BLaER1 treated with 17β-estradiol and CSF1 and Interleukin-3, amounts not matched to agents 10 nM and 100 nM (cell line): ENCODE measurements around the gene HHLA2.
"Not testable (repeated sequence)": the region's sequence is repeated elsewhere in the genome, so short reads cannot be mapped to it uniquely, and the experiment has no call there.

Source experiments
- H3K27ac ChIP-seq, 11 experiments: shearing (Covaris generic); formaldehyde crosslinking; 2 replicates each; pipeline ENCODE4 v1.8.1; 2022
- H3K27me3 ChIP-seq, 11 experiments: shearing (Covaris generic); formaldehyde crosslinking; 2 replicates each; pipeline ENCODE4 v1.8.1; 2022
- H3K36me3 ChIP-seq, 11 experiments: shearing (Covaris generic); formaldehyde crosslinking; 2 replicates each; pipeline ENCODE4 v1.8.1; 2022
- H3K4me1 ChIP-seq, 10 experiments: shearing (Covaris generic); formaldehyde crosslinking; 2 replicates each; pipeline ENCODE4 v1.8.1; 2022
- H3K4me2 ChIP-seq, 11 experiments: shearing (Covaris generic); formaldehyde crosslinking; 2 replicates each; pipeline ENCODE4 v1.8.1; 2022
- H3K4me3 ChIP-seq, 10 experiments: shearing (Covaris generic); formaldehyde crosslinking; 2 replicates each; pipeline ENCODE4 v1.8.1; 2022
- H3K9ac ChIP-seq, 11 experiments: shearing (Covaris generic); formaldehyde crosslinking; 2 replicates each; pipeline ENCODE4 v1.8.1; 2022
- H3K9me3 ChIP-seq, 11 experiments: shearing (Covaris generic); formaldehyde crosslinking; replicated peaks in 1 of 11; 2 replicates each; pipeline ENCODE4 v1.8.1; 2022
- H4K20me1 ChIP-seq, 11 experiments: shearing (Covaris generic); formaldehyde crosslinking; 2 replicates each; pipeline ENCODE4 v1.8.1; 2022
- Cebpa-rat ChIP-seq, 11 experiments: shearing (Covaris generic); IDR thresholded peaks; 2 replicates each; pipeline ENCODE4 v1.8.1; 2022

Gene HHLA2

DNA sequence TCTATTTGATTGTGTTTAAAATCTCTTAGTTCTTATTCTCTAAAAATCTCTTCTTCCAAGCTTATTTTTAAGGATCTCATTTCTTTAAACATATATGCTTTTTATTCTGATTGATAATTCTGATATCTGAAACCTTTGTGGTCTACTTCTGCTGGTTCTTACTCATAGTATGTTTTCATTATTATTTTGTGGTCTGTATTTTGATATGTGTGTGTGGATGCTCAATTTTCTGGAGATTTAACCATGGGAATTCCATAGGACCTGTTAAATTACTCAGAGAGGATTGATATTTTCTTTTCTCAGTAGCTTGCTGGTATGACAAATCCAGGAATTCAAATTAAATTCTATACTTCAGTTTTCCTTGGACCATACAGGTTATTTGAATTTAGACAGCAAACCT is 14.7 kb upstream of the HHLA2 start:
- Histone ChIP-seq H3K27ac (no peak overlapping the region), H3K27me3 (no peaks in the 10 kb centered on the region), H3K4me1 (no peaks in the 10 kb centered on the region), H3K4me3 (no peak overlapping the region), H3K9me3 (peaks cover 32 to 41% (median 38%) of the 10 kb centered on the region in 11 experiments), H3K9ac (no peak overlapping the region), H4K20me1 (no peaks in the 10 kb centered on the region), H3K36me3 (no peaks in the 10 kb centered on the region; a peak in 1 of 22 replicates), H3K4me2 (no peak overlapping the region)
- no peak for TF ChIP-seq Cebpa-rat (IDR thresholded peaks at IDR 0.05)

DNA sequence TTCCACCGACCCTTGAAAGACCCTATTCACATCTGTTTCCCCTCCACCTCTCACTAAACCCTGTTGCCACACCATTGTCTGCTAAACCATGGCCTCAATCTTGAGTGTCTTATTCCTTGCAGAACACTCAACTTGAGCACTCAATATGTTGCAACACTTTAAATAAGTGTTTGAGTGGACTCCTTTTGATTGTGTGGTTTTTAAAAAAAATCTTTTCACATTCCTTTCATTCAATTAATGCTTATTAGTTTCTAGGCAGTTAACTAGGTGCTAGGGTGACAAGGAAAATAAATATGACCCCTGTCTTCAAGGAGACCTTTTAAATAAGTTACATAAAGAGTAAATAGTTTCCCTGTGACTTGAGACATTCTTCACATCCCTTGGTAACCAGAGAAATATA is 13.3 kb upstream of the HHLA2 start:
- Histone ChIP-seq H3K36me3 (no peaks in the 10 kb centered on the region; a peak in 1 of 22 replicates), H3K4me1 (no peaks in the 10 kb centered on the region), H3K4me3 (no peak overlapping the region), H3K4me2 (no peak overlapping the region), H3K9ac (no peak overlapping the region), H3K27ac (no peak overlapping the region), H4K20me1 (no peaks in the 10 kb centered on the region), H3K27me3 (no peaks in the 10 kb centered on the region), H3K9me3 (peaks cover 19 to 28% (median 25%) of the 10 kb centered on the region in 11 experiments)
- TF ChIP-seq Cebpa-rat (IDR thresholded peaks at IDR 0.05): no peak

DNA sequence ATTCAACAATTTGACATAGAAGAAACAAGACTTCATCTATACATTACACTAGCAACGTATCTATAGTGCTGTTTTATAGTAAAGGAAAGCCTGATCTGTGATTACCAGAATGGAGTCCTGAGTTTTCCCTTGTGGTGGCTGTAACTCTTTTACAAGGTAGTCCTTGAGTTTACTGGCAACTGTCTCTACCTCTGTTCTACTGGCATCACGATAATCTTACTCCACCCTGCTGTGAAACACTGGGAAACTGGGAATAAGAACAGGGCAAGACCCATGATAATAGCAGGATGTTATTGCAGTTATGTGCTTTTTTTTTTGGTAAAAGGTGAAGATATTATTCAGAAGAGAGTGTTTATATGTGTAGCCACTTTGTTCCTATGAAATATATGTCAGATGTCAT is 12.4 kb upstream of the HHLA2 start:
- Histone ChIP-seq H3K4me2 (no peak overlapping the region), H3K4me3 (no peak overlapping the region), H3K4me1 (no peaks in the 10 kb centered on the region), H3K36me3 (no peaks in the 10 kb centered on the region; a peak in 1 of 22 replicates), H3K9me3 (peaks cover 9 to 18% (median 15%) of the 10 kb centered on the region in 11 experiments), H3K27me3 (no peaks in the 10 kb centered on the region), H4K20me1 (no peaks in the 10 kb centered on the region), H3K27ac (no peak overlapping the region), H3K9ac (no peak overlapping the region)
- no peak for TF ChIP-seq Cebpa-rat (IDR thresholded peaks at IDR 0.05)

DNA sequence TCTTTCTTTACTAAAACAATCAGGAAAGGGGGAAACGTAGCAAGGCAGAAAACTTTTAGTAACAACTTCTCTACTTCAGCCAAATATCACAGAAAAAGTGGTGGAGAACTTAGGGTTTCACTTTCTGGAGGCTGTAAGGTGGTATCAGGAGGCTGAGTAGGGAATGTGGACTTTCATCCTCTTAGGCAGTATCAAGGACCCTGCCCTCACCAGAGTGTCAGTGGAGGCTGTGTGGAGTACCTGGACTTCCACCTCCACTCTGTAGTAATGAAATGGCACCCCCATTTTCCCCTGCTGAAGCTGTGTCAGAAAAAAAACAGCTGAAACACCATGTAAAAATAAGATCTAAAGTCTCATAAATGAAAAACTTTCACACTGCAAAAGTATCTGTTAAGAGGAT is 11.2 kb upstream of the HHLA2 start:
- peaks cover 0 to 7% (median 4%) of the 10 kb centered on the region in 11 experiments; a peak in 15 of 22 replicates for H3K9me3 ChIP-seq
- H3K36me3 ChIP-seq: no peaks in the 10 kb centered on the region
- no peak for TF ChIP-seq Cebpa-rat (IDR thresholded peaks at IDR 0.05)
- H3K27ac ChIP-seq: no peak overlapping the region
- no peak overlapping the region for H3K9ac ChIP-seq
- no peak overlapping the region for H3K4me2 ChIP-seq
- H3K4me3 ChIP-seq: no peak overlapping the region
- no peaks in the 10 kb centered on the region for H3K27me3 ChIP-seq
- H4K20me1 ChIP-seq: no peaks in the 10 kb centered on the region
- H3K4me1 ChIP-seq: no peaks in the 10 kb centered on the region

GRCh38 chr3:108287146-108287545 is 9.2 kb upstream of the HHLA2 start:
- Histone ChIP-seq H3K27ac (no peak overlapping the region), H3K27me3 (no peaks in the 10 kb centered on the region)

GRCh38 chr3:108288193-108288592 is 8.2 kb upstream of the HHLA2 start:
- peaks cover 5 to 21% (median 10%) of the 10 kb centered on the region in 11 experiments; a peak in 15 of 22 replicates for H3K9me3 ChIP-seq
- not testable (repeated sequence) for H3K36me3 ChIP-seq, H3K4me3 ChIP-seq, H3K4me2 ChIP-seq, H3K27me3 ChIP-seq, H3K9ac ChIP-seq, H3K27ac ChIP-seq, H4K20me1 ChIP-seq
- peaks cover 8 to 25% (median 15%) of the 10 kb centered on the region in 10 experiments for H3K4me1 ChIP-seq

More at GRCh38 chr3:108287146-108287545, 9.2 kb upstream of the HHLA2 start:
- no peak for TF ChIP-seq Cebpa-rat (IDR thresholded peaks at IDR 0.05)
- H3K4me1 ChIP-seq: peaks cover 0 to 15% (median 4%) of the 10 kb centered on the region in 10 experiments; a peak in 15 of 20 replicates
- no peak overlapping the region for H3K9ac ChIP-seq
- H3K4me3 ChIP-seq: no peak overlapping the region
- no peaks in the 10 kb centered on the region for H3K36me3 ChIP-seq
- no peaks in the 10 kb centered on the region for H4K20me1 ChIP-seq
- H3K9me3 ChIP-seq: peaks cover 5 to 21% (median 10%) of the 10 kb centered on the region in 11 experiments; a peak in 15 of 22 replicates
- no peak overlapping the region for H3K4me2 ChIP-seq

DNA sequence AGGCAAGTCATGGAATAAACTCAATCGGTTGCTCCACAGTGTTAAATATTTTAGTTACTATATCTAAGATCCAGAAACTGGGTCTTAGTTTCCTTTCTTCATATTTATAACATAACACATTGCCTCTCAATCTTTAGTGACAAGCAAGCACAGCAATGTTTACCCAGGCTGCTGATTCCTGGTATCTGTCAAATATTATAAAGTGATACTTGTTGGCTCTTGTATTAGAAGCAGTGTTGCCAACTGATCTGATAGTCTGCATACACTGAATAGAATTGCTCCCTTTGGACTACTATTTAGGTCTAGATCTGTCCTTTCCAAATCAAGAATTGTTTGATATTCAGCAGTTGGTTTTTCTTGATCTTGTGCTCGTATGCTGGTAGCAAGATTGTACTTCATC is 7.2 kb upstream of the HHLA2 start:
- Histone ChIP-seq H4K20me1 (no peaks in the 10 kb centered on the region), H3K9me3 (peaks cover 5 to 21% (median 10%) of the 10 kb centered on the region in 11 experiments; a peak in 15 of 22 replicates), H3K4me1 (peaks cover 18 to 35% (median 24%) of the 10 kb centered on the region in 10 experiments), H3K36me3 (no peaks in the 10 kb centered on the region), H3K27me3 (no peaks in the 10 kb centered on the region), H3K4me2 (no peak overlapping the region), H3K27ac (no peak overlapping the region), H3K9ac (no peak overlapping the region), H3K4me3 (no peak overlapping the region)
- no peak for TF ChIP-seq Cebpa-rat (IDR thresholded peaks at IDR 0.05)

DNA sequence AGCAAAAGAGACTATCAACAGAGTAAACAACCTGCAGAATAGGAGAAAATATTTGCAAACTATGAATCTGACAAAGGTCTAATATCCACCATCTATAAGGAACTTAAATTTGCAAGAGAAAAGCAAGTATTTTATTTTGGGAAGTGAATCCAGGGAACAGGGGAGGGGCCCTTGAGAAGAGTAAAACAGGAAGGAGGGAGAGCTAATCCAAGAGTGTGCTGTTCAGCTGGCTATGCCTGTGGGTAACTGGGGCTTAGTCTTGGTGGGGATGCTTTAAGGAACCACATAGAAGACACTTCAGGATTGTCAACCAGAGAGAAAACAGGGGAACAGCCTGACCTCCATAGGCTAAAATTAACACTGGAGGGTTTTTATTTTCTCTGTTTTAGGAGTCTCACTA is 3.9 kb upstream of the HHLA2 start:
- H4K20me1 ChIP-seq: no peaks in the 10 kb centered on the region
- TF ChIP-seq Cebpa-rat (IDR thresholded peaks at IDR 0.05): no peak
- H3K4me2 ChIP-seq: peak overlapping the region; percentile 67 to 93 (median 76)
- H3K27me3 ChIP-seq: no peaks in the 10 kb centered on the region
- H3K36me3 ChIP-seq: no peaks in the 10 kb centered on the region
- peaks cover 21 to 59% (median 39%) of the 10 kb centered on the region in 10 experiments for H3K4me1 ChIP-seq
- H3K9ac ChIP-seq: peak overlapping the region in 7 of 11 experiments; percentile 50 to 77 (median 59); a peak in 14 of 22 replicates
- H3K4me3 ChIP-seq: peak overlapping the region in 4 of 10 experiments; percentile 6 to 50 (median 34); a peak in 5 of 20 replicates
- peak overlapping the region; percentile 32 to 90 (median 77); a peak in 21 of 22 replicates for H3K27ac ChIP-seq
- peaks cover 5 to 21% (median 10%) of the 10 kb centered on the region in 11 experiments; a peak in 15 of 22 replicates for H3K9me3 ChIP-seq

- Histone ChIP-seq H3K4me1 (peaks cover 21 to 59% (median 39%) of the 10 kb centered on the region in 10 experiments), H3K4me3 (peak overlapping the region in 5 of 10 experiments; percentile 4 to 50 (median 25); a peak in 6 of 20 replicates), H3K27ac (peak overlapping the region; percentile 32 to 90 (median 77); a peak in 21 of 22 replicates), H3K9ac (peak overlapping the region in 9 of 11 experiments; percentile 48 to 77 (median 59); a peak in 17 of 22 replicates), H4K20me1 (no peaks in the 10 kb centered on the region), H3K27me3 (no peaks in the 10 kb centered on the region), H3K9me3 (peaks cover 5 to 21% (median 10%) of the 10 kb centered on the region in 11 experiments; a peak in 15 of 22 replicates), H3K4me2 (peak overlapping the region; percentile 67 to 93 (median 76)), H3K36me3 (no peaks in the 10 kb centered on the region)
- TF ChIP-seq Cebpa-rat (IDR thresholded peaks at IDR 0.05): peak in 8 of 11 experiments; percentile 69 to 96 (median 82); a peak in 14 of 22 replicates
Observed at GRCh38 chr3:108292905-108293328, 3.4 kb upstream of the HHLA2 start.
